NCI-H82 (cell line): ENCODE data around the gene CPEB2.

Experiments
- DNase-seq: peaks from one replicate; lab custom pipeline; 2025; lab: John Stamatoyannopoulos, UW

CPEB2 gene

GRCh38 chr4:15117270-15117946, 115.1 kb downstream of the CPEB2 start:
- DNase-seq = no peak

GRCh38 chr4:15118292-15118691, 116.0 kb downstream of the CPEB2 start:
- DNase-seq = no peak
